Glutamatergic neuron (in vitro differentiated cells): ENCODE data around the gene SHROOM3. TPM values are rescaled to one million over a fixed set of nuclear protein-coding genes. Genes with fewer than 3 reads are reported as not detected.

Experiments
- DNase-seq: peaks from one replicate; pipeline ENCODE4 v3.0.0; 2022
- H3K27ac Mint-ChIP-seq: one replicate; pipeline ENCODE4 v1.8.0; 2020; ENCODE audit warnings: mild to moderate bottlenecking, mixed read lengths, inconsistent platforms; ENCODE audit not compliant: unreplicated experiment
- H3K27me3 Mint-ChIP-seq: one replicate; pipeline ENCODE4 v1.8.0; 2020; ENCODE audit warnings: mild to moderate bottlenecking, moderate library complexity, mixed read lengths, inconsistent platforms; ENCODE audit not compliant: unreplicated experiment
- H3K36me3 Mint-ChIP-seq: one replicate; pipeline ENCODE4 v1.8.0; 2020; ENCODE audit warnings: mild to moderate bottlenecking, mixed read lengths, inconsistent platforms; ENCODE audit not compliant: unreplicated experiment
- H3K4me1 Mint-ChIP-seq: one replicate; pipeline ENCODE4 v1.8.0; 2020; ENCODE audit warnings: mild to moderate bottlenecking, low read depth, mixed read lengths, inconsistent platforms; ENCODE audit not compliant: unreplicated experiment
- H3K4me3 Mint-ChIP-seq: one replicate; pipeline ENCODE4 v1.8.0; 2020; ENCODE audit warnings: mild to moderate bottlenecking, mixed read lengths, inconsistent platforms; ENCODE audit not compliant: unreplicated experiment
- H3K9me3 Mint-ChIP-seq: one replicate; pipeline ENCODE4 v1.8.0; 2020; ENCODE audit warnings: mild to moderate bottlenecking, moderate library complexity, mixed read lengths, inconsistent platforms; ENCODE audit not compliant: unreplicated experiment
- CTCF ChIP-seq: fragments of 200-600 bp; sonication (generic); IDR thresholded peaks from one replicate; pipeline ENCODE4 v1.5.0; 2021; ENCODE audit not compliant: partially characterized antibody, unreplicated experiment
- total RNA-seq: library from RNA; stranded (reverse); fragmentation: NEBNext Ultra II Directional; extraction: Animal tissue kit (Norgen Biotek cat#: 25700); gene quantifications from one replicate; pipeline ENCODE4 v1.2.1, GENCODE V29; 2021; ENCODE audit not compliant: unreplicated experiment

SHROOM3 gene
- total RNA-seq, 1 donor from 2014 or later: 1.9 TPM

DNA sequence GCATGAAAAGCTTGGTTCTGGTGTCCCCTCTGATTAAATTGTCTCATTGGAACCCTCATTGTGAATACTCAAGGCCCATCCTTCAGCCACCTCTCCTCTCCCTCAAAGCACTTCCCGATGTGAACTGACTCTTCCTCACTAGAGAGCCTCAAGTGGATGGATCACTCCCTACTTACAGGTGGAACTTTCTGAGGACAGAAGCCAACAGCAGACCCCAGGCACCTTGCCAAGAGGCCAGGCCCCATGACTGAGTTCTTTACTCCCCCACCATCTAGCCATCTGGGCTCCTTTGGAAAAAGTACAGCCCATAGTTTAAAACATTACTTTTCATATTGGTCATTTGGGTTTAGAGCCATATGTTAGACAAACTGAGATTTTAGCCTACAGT is 224.1 kb downstream of the SHROOM3 start:
- TF ChIP-seq CTCF: no peak
- DNase-seq: no peak
- H3K9me3 Mint-ChIP-seq: no peaks in the 10 kb centered on the region
- no peak overlapping the region for H3K27ac Mint-ChIP-seq
- H3K27me3 Mint-ChIP-seq: no peaks in the 10 kb centered on the region
- H3K4me3 Mint-ChIP-seq: no peak overlapping the region
- H3K36me3 Mint-ChIP-seq: no peaks in the 10 kb centered on the region
- no peaks in the 10 kb centered on the region for H3K4me1 Mint-ChIP-seq

- DNase-seq: no peak
- no peak for TF ChIP-seq CTCF
- no peaks in the 10 kb centered on the region for H3K36me3 Mint-ChIP-seq
- H3K27me3 Mint-ChIP-seq: peaks cover 2% of the 10 kb centered on the region
- H3K27ac Mint-ChIP-seq: no peak overlapping the region
- H3K4me1 Mint-ChIP-seq: no peaks in the 10 kb centered on the region
- H3K4me3 Mint-ChIP-seq: no peak overlapping the region
- no peaks in the 10 kb centered on the region for H3K9me3 Mint-ChIP-seq
These were observed 228.8 kb downstream of the SHROOM3 start for GRCh38 chr4:76663824-76664223.

DNA sequence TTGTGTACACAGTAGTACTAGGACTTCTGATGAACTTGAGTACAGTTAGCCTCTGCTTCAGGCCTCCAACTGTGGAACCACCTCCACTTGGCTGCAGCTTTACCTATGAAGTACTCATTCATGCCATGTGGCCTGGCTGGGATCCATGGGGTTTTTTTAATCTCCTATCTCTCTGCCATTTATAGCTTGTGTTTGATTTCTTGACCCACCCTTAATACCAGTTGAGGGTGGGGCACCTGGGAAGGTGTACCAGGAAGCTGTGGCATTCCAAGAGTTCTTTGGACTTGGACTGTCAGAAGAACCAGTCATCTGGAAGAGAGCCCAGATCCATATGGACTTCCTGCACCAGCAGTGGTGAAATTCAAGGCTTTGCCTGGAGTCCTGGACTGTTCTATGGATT is 230.1 kb downstream of the SHROOM3 start:
- Mint-ChIP-seq H3K4me1 (no peaks in the 10 kb centered on the region), H3K27me3 (peaks cover 2% of the 10 kb centered on the region), H3K9me3 (no peaks in the 10 kb centered on the region), H3K36me3 (no peaks in the 10 kb centered on the region), H3K4me3 (no peak overlapping the region), H3K27ac (no peak overlapping the region)
- no peak for TF ChIP-seq CTCF
- DNase-seq: no peak

DNA sequence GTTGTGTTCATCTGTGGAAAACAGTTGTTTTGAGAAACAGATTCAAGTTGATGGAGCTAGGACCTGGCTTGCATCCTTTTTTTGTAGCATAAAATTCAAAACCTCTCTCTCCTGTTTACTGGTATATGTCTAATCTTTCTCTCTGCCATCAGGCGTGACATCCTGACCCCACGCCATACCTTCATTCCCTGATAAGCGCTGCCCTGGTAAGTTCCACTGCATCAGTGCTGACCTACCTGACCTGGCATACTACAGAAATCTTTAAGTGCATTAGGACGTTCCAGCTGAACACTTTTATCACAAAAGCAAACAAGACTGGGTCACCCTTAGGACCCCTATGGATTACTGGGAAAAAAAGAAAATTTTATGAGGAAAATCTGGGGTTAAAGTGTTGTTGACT is 230.7 kb downstream of the SHROOM3 start:
- peaks cover 2% of the 10 kb centered on the region for H3K27me3 Mint-ChIP-seq
- H3K9me3 Mint-ChIP-seq: no peaks in the 10 kb centered on the region
- H3K4me1 Mint-ChIP-seq: no peaks in the 10 kb centered on the region
- H3K4me3 Mint-ChIP-seq: no peak overlapping the region
- no peak for DNase-seq
- TF ChIP-seq CTCF: no peak
- no peak overlapping the region for H3K27ac Mint-ChIP-seq
- H3K36me3 Mint-ChIP-seq: no peaks in the 10 kb centered on the region

DNA sequence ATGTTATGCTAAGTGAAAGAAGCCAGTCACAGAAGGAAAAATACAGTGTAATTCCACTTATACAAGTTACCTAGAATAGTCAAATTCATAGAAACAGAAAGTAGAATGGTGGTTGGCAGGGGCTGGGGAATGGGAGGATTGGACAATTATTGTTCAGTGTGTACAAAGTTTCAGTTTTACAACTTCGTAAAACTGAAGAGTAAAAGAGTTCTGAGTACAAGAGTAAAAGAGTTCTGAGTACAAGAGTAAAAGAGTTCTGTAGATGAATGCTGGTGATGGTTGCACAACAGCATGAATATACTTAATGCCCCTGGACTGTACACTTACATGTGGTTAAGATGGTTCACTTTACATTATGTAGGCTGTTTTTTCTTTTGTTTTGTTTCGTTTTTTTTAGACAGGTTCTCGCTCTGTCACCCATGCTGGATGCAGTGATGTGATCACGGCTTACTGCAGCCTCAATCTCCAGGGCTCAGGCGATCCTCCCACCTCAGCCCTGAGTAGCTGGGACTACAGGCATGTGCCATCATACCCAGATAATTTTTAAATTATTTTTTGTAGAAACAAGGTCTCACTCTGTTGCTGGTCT is 232.0 kb downstream of the SHROOM3 start:
- H3K9me3 Mint-ChIP-seq: no peaks in the 10 kb centered on the region
- H3K4me3 Mint-ChIP-seq: no peak overlapping the region
- no peak for TF ChIP-seq CTCF
- peaks cover 2% of the 10 kb centered on the region for H3K27me3 Mint-ChIP-seq
- no peaks in the 10 kb centered on the region for H3K36me3 Mint-ChIP-seq
- no peak overlapping the region for H3K27ac Mint-ChIP-seq
- DNase-seq: no peak
- no peaks in the 10 kb centered on the region for H3K4me1 Mint-ChIP-seq
